GM18511 (cell line): ENCODE results near the gene GUSB.
"Not testable (repeated sequence)": the region's sequence is repeated elsewhere in the genome, so short reads cannot be mapped to it uniquely, and the experiment has no call there.

Experiments used
- ATAC-seq: cut with Tn5 transposase; IDR thresholded peaks from one replicate; pipeline ENCODE4 v1.9.1; 2021; ENCODE audit warnings: mild to moderate bottlenecking, moderate library complexity; ENCODE audit not compliant: unreplicated experiment

Gene GUSB

DNA sequence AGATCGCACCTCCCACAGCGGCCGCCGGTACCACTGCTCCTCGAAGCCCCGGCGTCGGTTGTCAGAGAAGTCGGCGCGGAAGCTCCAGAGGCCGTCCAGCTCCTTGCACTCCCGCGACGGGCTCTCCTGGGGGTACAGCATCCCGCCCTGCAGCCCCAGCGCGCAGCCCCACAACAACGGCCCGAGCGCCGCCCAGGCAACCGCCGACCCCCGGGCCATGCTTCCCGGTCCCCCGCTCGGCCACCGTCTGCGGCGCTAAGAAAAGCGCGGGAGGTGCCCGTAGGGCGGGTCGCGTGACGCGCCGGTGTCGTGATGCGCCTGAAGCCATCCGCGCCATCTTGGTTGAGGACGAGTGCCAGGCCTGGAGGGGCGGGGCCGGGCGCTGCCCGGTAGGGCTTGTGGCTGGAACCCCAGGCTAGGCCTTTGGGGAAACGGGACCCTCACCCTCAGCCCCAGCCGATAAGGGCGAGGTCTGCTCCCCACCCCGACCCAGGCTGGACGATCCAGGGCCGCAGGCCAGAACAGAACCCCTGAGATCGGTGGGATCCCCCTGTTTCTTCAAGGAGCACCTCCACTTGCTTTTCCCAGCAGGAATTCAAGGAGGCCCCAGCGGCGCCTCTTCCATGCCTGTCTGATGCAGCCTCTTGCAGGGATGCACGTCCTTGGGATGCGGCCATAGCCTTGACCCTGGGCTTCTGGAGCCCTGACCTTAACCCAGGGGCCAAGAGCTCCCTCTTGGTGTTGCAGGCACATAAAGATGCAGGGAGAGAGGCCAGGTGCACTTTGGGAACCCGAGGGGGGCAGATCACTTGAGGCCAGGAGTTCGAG lies at the start of gene GUSB:
Gene GUSB, minus strand, starts transcription at position 249 of the 828 bp plus-strand sequence. Its CDS starts 30 bp downstream, at position 219.
- ATAC-seq, result peak; percentile 79

GRCh38 chr7:66028342-66028741 lies 46.3 kb upstream of the GUSB start:
- not testable (repeated sequence) for ATAC-seq

- ATAC-seq, result no peak
These were observed 34.1 kb upstream of the GUSB start for GRCh38 chr7:66016131-66016461.

- ATAC-seq, result no peak
These were observed 33.6 kb upstream of the GUSB start for GRCh38 chr7:66015440-66016130.

DNA sequence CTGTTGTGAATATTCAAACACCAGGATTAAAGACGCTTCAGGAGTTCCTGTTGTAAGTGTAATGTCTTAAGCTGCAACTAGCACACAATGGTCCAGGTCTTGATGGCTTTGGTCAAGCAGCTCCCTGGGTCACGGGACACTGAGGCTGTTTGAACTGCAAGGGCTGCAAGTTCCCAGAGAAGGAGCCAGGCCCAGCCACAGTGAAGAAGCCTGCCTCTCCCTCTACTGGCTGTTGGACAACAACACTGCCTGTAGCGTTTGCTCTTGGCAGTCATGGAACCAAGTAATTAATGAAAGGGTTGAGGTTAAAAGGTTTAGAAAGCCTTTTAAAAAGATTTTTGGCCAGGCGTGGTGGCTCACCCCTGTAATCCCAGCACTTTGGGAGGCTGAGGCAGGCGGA lies 31.9 kb upstream of the GUSB start:
- peak; percentile 55 for ATAC-seq

- no peak for ATAC-seq
These were observed 25.2 kb upstream of the GUSB start for GRCh38 chr7:66007232-66007631.

GRCh38 chr7:66005115-66005671 lies 23.2 kb upstream of the GUSB start:
- ATAC-seq, result not testable (repeated sequence)

- ATAC-seq, result not testable (repeated sequence)
These were observed 18.9 kb upstream of the GUSB start for GRCh38 chr7:66000823-66001417.

GRCh38 chr7:65994984-65995383 lies 13.0 kb upstream of the GUSB start:
- ATAC-seq, result not testable (repeated sequence)

DNA sequence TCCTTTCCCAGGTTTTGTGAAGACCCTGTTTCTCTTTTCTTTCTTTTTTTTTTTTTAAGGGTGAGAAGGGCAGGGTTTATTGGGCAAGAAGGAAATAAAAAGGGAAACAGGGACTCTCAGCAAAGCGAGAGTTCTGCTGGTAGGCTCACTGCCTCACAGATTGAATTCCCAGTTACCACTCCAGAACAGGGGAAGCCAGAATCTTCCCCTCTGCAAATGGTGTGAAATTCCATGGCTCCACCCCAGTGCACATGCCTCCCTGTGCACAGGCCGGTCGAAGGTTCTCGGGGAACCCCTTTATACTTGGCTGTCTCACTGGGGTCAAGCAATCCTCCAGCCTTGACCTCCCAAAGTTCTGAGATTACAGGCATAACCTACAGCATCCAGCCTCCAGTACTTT lies 10.5 kb upstream of the GUSB start:
- no peak for ATAC-seq

GRCh38 chr7:65991829-65992228 lies 9.8 kb upstream of the GUSB start:
- not testable (repeated sequence) for ATAC-seq

DNA sequence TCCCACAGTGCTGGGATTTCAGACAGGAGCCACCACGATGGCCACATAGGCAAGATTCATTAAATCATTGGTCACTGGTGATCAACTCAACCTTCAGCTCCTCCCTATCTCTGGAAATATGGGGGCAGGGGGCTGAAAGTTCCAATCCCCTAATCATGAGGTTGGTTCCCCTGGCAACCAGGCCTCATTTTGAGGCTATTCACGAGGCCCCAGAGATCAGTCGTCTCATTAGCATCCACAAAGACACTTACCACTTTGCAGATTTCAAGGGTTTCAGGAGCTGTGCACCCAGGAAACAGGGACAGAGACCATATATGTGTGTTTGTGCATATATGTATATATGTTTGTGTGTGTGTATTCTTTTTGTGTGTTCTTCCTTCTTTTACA lies 7.7 kb upstream of the GUSB start:
- no peak for ATAC-seq

DNA sequence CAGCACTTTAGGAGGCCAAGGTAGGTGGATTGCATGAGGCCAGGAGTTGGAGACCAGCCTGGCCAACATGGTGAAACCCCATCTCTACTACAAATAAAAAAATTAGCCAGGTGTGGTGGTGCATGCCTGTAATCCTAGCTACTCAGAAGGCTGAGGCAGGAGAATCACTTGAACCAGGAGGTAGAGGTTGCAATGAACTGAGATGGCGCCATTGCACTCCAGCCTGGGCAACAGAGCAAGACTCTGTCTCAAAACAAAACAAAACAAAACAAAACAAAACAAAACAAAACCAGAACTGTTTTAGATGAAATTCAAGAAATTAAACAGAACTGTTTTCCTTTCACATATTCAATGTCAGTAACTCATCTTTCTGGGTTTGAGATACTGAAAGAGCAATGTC lies 6.5 kb upstream of the GUSB start:
- ATAC-seq, result not testable (repeated sequence)

DNA sequence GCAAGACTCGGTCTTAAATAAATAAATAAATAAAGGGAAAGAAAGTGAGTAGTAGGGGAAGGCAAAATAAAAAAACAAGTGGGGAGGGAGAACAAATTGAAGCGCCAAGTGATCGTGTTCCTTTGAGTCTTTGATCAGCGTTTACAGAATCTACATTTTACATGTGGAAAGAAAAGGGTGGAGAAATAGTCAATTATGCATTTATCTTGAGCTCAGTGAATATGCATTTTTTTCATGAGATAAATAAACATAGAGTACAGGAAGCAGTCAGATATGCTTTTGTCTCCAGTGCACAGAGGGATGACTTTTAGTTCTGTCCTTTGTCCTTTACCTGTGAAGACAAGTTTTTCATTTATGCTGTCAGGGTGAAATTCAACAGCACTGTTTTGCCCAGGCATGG lies 6.1 kb upstream of the GUSB start:
- no peak for ATAC-seq

DNA sequence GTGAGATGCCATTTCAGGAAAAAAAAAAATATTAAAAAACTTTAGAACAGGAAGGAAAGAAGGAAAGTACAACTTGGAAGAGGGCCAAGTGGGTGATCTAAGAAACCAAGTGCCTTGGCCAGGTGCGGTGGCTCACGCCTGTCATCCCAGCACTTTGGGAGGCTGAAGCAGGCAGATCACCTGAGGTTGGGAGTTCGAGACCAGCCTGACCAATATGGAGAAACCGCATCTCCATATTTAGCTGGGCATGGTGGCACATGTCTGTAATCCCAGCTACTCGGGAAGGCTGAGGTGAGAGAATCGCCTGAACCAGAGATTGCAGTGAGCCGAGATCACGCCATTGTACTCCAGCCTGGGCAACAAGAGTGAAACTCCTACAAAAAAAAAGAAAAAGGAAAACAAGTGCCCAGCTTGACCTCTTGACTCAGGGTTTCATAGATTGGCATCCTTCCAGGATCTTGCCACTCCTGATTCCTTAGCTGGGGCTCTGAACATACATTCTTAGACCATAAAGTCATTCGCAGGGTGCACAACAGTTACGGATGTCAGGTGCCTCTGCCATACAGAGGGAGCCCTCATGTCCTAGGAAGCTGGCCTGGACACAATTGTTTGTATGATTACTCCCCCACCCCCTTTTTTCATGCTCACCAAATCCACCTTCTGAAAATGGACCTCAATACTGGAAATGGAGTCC lies 2.1 kb upstream of the GUSB start:
- no peak for ATAC-seq

DNA sequence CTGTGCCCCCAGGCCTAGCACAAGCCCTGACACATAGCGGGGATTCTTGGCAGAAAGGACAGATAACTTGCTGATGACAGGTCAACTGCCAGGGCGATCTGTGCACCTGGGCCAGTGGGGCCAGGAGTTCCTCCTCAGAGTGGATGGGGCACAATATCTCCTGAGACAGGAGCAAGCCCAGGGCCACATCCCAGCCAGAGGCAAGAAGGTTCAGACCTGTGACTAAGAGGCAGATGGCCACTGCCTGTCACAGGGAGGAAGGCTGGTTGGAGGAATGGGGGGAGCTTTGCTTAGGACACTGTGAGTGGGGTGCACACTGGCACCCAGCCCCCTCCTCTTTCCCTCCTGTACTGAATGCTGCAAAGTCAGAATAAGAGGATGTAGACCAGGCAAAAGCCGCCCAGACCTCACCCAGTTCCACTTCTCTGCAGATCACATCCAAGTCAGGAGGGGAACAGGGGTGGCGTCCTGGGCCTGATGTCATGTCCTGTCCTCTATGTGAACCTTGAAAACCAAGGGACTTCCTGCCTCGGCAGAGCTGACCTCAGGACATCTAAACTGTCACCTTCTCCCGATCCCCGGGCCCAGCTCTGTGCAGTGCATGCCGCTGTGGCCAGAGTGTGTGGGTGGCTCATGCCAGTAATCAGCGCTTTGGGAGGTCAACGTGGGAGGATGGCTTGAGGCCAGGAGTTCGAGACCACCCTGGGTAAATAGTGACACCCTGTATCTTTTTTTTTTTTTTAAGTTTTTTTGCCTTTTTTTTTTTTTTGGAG lies 1.3 kb downstream of the GUSB start:
- peak; percentile 77 for ATAC-seq

- no peak for ATAC-seq
These were observed 2.2 kb downstream of the GUSB start for GRCh38 chr7:65979583-65980477.

DNA sequence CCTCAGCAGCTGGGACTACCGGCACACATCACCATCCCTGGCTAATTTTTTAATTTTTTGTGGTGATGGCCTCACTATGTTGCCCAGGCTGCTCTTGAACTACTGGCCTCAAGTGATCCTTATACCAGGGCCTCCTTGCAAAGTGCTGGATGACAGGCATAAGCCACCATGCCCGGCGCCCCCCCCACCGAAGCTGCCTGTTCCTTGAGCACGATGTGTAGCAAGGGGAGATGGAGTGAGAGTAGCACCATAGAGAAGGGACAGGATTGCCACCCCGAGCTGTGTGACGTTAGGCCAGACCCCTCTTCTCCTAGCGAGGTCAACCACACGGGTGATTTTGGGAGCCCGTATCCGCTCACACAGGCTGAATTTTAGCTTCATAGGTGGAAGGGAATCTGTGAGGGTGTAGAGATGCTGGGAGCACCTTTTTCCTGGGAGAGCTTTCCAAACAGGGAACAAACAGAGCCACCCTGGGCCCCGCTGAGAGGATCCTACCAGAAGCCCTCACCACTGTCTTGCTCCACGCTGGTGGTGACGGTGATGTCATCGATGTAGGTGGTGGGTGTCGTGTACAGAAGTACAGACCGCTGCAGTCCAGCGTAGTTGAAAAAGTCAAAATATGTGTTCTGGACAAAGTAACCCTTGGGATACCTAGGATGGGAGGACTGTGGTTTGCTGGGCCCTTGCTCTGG lies 3.0 kb downstream of the GUSB start:
- ATAC-seq, result no peak
